Activated CD4-positive, alpha-beta T cell treated with anti-CD3 and anti-CD28 coated beads, Interleukin-2, amount 10 ng/mL, durations not matched to agents 24 days and 14 days (primary cell): ENCODE results near the gene LRRIQ1. TPM values are rescaled to one million over a fixed set of nuclear protein-coding genes. Genes with fewer than 3 reads are reported as not detected.
"Not testable (repeated sequence)": the region's sequence is repeated elsewhere in the genome, so short reads cannot be mapped to it uniquely, and the experiment has no call there.

Experiments used
- DNase-seq: peaks from one replicate; pipeline ENCODE4 v3.0.0; 2022
- H3K27ac Mint-ChIP-seq: one replicate; pipeline ENCODE4 v1.8.0; 2022; ENCODE audit warnings: mild to moderate bottlenecking, mixed read lengths
- H3K27me3 Mint-ChIP-seq: one replicate; pipeline ENCODE4 v1.8.0; 2022; ENCODE audit warnings: mixed read lengths
- H3K36me3 Mint-ChIP-seq: one replicate; pipeline ENCODE4 v1.8.0; 2022; ENCODE audit warnings: low read depth, mild to moderate bottlenecking, mixed read lengths
- H3K4me1 Mint-ChIP-seq: one replicate; pipeline ENCODE4 v1.8.0; 2021; ENCODE audit warnings: mixed read lengths
- H3K4me3 Mint-ChIP-seq: one replicate; pipeline ENCODE4 v1.8.0; 2022; ENCODE audit warnings: mild to moderate bottlenecking, moderate library complexity, mixed read lengths
- H3K9me3 Mint-ChIP-seq: one replicate; pipeline ENCODE4 v1.8.0; 2021; ENCODE audit warnings: mixed read lengths
- intact Hi-C: fragments of 100-400 bp; cut with micrococcal nuclease; formaldehyde crosslinking; loops from one replicate; pipeline ENCODE4 v1.15.1; 2023
- total RNA-seq: library from RNA; stranded (reverse); gene quantifications from 2 replicates; pipeline ENCODE4 v1.2.3, GENCODE V29; 2022

The LRRIQ1 gene
- not detected in 2 replicates for total RNA-seq

DNA sequence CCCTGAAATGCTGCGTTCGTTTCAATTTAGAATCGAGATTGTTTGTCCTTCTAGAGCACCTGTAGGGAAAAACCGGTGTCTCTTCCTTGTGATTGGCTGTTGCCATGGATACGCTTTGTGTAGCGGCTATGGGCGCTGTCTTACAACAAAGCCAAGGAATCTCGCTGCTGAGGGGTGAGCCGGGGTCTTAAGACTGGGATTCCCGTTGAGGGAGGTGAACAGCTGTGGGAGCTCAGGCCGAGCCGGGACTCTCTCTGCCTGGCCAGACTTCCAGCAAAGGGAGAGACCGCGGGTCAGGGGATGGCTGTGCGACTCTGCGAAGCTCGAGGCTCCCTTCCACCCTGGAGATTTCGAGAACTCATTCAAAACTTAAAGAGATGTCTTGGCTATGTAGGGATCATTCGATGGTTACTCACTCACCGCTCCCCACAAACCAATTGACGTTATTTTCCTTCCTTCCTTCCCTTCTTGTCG is at the start of gene LRRIQ1, which contains the start of gene TSPAN19:
TSS of gene LRRIQ1 (plus strand) at position 118 of the 474 bp plus-strand sequence. CDS start 1,826 bp downstream, outside the sequence.
TSS of gene TSPAN19 (minus strand) at position 44 of the 474 bp plus-strand sequence. CDS start 6,331 bp downstream, outside the sequence.
- Mint-ChIP-seq H3K9me3 (no peaks in the 10 kb centered on the region), H3K27me3 (no peaks in the 10 kb centered on the region), H3K36me3 (no peaks in the 10 kb centered on the region), H3K4me3 (peak within 1 kb of the TSS; percentile 84), H3K27ac (no peak within 1 kb of the TSS), H3K4me1 (peaks cover 5% of the 10 kb centered on the region)
- intact Hi-C loops, result no loop called here
- peak; percentile 82 for DNase-seq

DNA sequence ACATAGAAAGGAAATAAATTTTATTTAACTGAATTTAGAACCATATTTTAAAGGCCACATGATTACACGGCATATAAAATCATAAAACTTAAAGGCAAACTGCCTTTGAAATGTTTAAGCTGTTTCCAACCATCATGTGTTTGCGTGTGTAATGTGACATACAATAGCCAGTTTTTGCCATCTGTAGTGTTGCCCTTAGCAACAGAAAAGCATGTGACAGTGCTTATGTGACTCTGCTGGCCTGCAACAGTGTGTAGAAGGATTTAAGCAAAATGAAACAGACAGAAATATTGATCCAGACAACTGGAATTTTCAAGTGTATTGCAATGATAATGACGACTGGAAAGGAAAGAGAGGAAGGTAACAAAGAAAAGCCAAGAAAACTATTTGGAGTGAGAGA is 49.6 kb upstream of the LRRIQ1 start:
- Mint-ChIP-seq H3K4me3 (no peak overlapping the region), H3K27ac (no peak overlapping the region), H3K27me3 (no peaks in the 10 kb centered on the region), H3K9me3 (no peaks in the 10 kb centered on the region), H3K36me3 (no peaks in the 10 kb centered on the region), H3K4me1 (no peaks in the 10 kb centered on the region)
- intact Hi-C loops, result no loop called here
- DNase-seq, result no peak

GRCh38 chr12:84994426-84994825 is 41.7 kb upstream of the LRRIQ1 start:
- no peak for DNase-seq
- H3K27me3 Mint-ChIP-seq, result no peaks in the 10 kb centered on the region
- H3K27ac Mint-ChIP-seq, result no peak overlapping the region
- H3K4me1 Mint-ChIP-seq, result no peaks in the 10 kb centered on the region
- H3K36me3 Mint-ChIP-seq, result no peaks in the 10 kb centered on the region
- H3K4me3 Mint-ChIP-seq, result no peak overlapping the region
- intact Hi-C loops, result no loop called here
- no peaks in the 10 kb centered on the region for H3K9me3 Mint-ChIP-seq

GRCh38 chr12:84995641-84996040 is 40.5 kb upstream of the LRRIQ1 start:
- no peak overlapping the region for H3K27ac Mint-ChIP-seq
- intact Hi-C loops, result no loop called here

DNA sequence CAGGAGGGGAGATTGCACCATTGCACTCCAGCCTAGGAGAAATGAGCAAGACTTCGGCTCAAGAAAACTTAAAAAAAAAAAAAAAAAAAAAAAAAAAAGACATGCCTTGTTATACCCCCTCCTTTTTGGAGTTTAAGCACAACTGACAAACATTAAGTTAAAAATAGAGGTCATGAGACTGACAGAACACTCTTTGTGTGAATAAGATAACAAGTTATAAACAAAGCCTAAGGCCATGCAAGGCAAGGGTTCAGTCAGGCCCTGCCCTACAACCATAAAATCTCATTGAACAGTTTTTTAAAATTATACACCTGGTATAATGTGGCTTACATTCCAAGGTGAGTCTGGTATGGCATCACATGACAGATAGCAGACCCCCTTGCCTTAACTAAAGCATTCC is 39.4 kb upstream of the LRRIQ1 start:
- Mint-ChIP-seq H3K4me3 (no peak overlapping the region), H3K4me1 (no peaks in the 10 kb centered on the region), H3K27ac (no peak overlapping the region), H3K27me3 (no peaks in the 10 kb centered on the region), H3K36me3 (no peaks in the 10 kb centered on the region), H3K9me3 (no peaks in the 10 kb centered on the region)
- DNase-seq, result no peak
- intact Hi-C loops, result no loop called here

More at GRCh38 chr12:84995641-84996040, 40.5 kb upstream of the LRRIQ1 start:
- no peaks in the 10 kb centered on the region for H3K27me3 Mint-ChIP-seq
- no peaks in the 10 kb centered on the region for H3K4me1 Mint-ChIP-seq
- H3K36me3 Mint-ChIP-seq, result no peaks in the 10 kb centered on the region
- H3K4me3 Mint-ChIP-seq, result no peak overlapping the region
- DNase-seq, result no peak
- H3K9me3 Mint-ChIP-seq, result no peaks in the 10 kb centered on the region

- Mint-ChIP-seq H3K4me3 (no peak overlapping the region), H3K9me3 (no peaks in the 10 kb centered on the region), H3K36me3 (no peaks in the 10 kb centered on the region), H3K4me1 (no peaks in the 10 kb centered on the region), H3K27me3 (no peaks in the 10 kb centered on the region), H3K27ac (no peak overlapping the region)
- intact Hi-C loops, result no loop called here
- DNase-seq, result no peak
Measured at GRCh38 chr12:84998341-84998740, 37.8 kb upstream of the LRRIQ1 start.

DNA sequence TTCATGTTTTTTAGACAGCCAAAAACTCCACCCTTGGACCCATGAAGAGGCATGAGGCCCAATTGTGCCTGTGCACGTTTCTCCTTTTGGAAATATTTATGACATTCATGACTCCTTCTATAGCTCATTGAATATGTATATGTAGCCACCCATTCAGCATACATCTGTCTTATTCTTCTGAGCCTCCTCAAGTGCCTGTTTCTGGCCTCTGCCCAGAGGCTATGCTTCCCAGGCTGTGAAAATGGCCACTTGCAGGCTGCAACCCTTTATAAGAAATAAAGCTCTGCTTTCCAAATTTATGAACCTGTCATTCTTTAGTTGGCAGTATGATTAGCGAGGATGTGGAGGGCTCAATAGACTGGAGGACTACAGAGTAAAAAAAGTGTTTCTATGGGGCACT is 35.4 kb upstream of the LRRIQ1 start:
- Mint-ChIP-seq H3K36me3 (no peaks in the 10 kb centered on the region), H3K9me3 (no peaks in the 10 kb centered on the region), H3K4me3 (no peak overlapping the region), H3K27ac (no peak overlapping the region), H3K27me3 (no peaks in the 10 kb centered on the region), H3K4me1 (no peaks in the 10 kb centered on the region)
- DNase-seq, result no peak
- intact Hi-C loops, result no loop called here

DNA sequence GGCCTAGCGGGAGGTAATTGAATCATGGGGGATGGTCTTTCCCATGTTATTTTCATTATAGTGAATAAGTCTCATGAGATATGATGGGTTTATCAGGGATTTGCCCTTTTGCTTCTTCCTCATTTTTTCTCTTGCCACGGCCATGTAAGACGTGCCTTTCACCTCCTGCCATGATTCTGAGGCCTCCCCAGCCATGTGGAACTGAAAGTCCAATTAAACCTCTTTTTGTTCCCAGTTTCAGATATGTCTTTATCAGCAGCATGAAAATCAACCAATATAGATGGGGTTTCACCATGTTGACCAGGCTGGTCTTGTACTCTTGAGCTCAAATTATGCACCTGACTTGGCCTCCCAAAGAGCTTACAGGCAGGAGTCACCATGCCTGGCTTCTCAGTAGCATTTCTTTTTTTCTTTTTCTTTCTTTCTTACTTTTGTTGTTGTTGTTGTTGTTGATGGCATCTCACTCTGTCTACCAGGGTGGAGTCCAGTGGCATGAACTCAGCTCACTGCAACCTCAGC is 33.3 kb upstream of the LRRIQ1 start:
- no peaks in the 10 kb centered on the region for H3K27me3 Mint-ChIP-seq
- no peak overlapping the region for H3K4me3 Mint-ChIP-seq
- H3K4me1 Mint-ChIP-seq, result no peaks in the 10 kb centered on the region
- intact Hi-C loops, result no loop called here
- H3K27ac Mint-ChIP-seq, result no peak overlapping the region
- no peaks in the 10 kb centered on the region for H3K36me3 Mint-ChIP-seq
- no peak for DNase-seq
- H3K9me3 Mint-ChIP-seq, result no peaks in the 10 kb centered on the region

GRCh38 chr12:85004204-85004603 is 31.9 kb upstream of the LRRIQ1 start:
- H3K4me1 Mint-ChIP-seq, result no peaks in the 10 kb centered on the region
- no peak overlapping the region for H3K27ac Mint-ChIP-seq
- intact Hi-C loops, result no loop called here
- no peaks in the 10 kb centered on the region for H3K9me3 Mint-ChIP-seq
- H3K27me3 Mint-ChIP-seq, result no peaks in the 10 kb centered on the region
- DNase-seq, result no peak
- H3K36me3 Mint-ChIP-seq, result no peaks in the 10 kb centered on the region
- H3K4me3 Mint-ChIP-seq, result no peak overlapping the region

- H3K4me1 Mint-ChIP-seq, H3K4me3 Mint-ChIP-seq, H3K27ac Mint-ChIP-seq, H3K36me3 Mint-ChIP-seq, intact Hi-C loops, DNase-seq, H3K27me3 Mint-ChIP-seq, H3K9me3 Mint-ChIP-seq: not testable (repeated sequence)
Measured at GRCh38 chr12:85005047-85005446, 31.1 kb upstream of the LRRIQ1 start.

- Mint-ChIP-seq H3K9me3 (no peaks in the 10 kb centered on the region), H3K4me3 (no peak overlapping the region), H3K27ac (no peak overlapping the region), H3K4me1 (no peaks in the 10 kb centered on the region), H3K27me3 (no peaks in the 10 kb centered on the region), H3K36me3 (no peaks in the 10 kb centered on the region)
- intact Hi-C loops, result no loop called here
- DNase-seq, result no peak
Measured at GRCh38 chr12:85005615-85006014, 30.5 kb upstream of the LRRIQ1 start.

GRCh38 chr12:85006206-85006605 is 29.9 kb upstream of the LRRIQ1 start:
- H3K27me3 Mint-ChIP-seq, result no peaks in the 10 kb centered on the region

GRCh38 chr12:85007836-85008235 is 28.3 kb upstream of the LRRIQ1 start:
- Mint-ChIP-seq H3K27me3 (no peaks in the 10 kb centered on the region), H3K4me1 (no peaks in the 10 kb centered on the region), H3K27ac (no peak overlapping the region), H3K9me3 (no peaks in the 10 kb centered on the region), H3K36me3 (no peaks in the 10 kb centered on the region), H3K4me3 (no peak overlapping the region)
- intact Hi-C loops, result no loop called here
- no peak for DNase-seq

More at GRCh38 chr12:85006206-85006605, 29.9 kb upstream of the LRRIQ1 start:
- intact Hi-C loops, result no loop called here
- Mint-ChIP-seq H3K4me3 (no peak overlapping the region), H3K4me1 (no peaks in the 10 kb centered on the region), H3K36me3 (no peaks in the 10 kb centered on the region), H3K27ac (no peak overlapping the region), H3K9me3 (no peaks in the 10 kb centered on the region)
- DNase-seq, result no peak

GRCh38 chr12:85016413-85016812 is 19.7 kb upstream of the LRRIQ1 start:
- H3K4me1 Mint-ChIP-seq, result no peaks in the 10 kb centered on the region

DNA sequence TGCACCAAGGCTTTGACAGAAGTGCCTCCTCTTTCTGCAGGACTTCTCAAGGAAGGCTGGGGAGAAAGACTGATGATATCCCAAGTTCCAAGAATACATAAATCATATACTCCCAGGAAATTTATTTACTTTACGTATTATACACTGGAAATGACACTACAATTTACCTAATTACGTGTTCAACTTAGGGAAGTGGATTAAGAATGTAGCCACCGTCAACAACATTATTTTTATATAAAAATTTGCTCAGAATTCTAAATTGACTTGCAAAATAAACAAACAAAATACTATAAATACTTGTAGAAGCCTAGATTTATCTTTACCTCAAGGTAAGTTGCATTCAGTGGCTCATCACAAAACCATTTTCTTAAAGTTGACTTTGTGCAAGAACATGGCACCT is 19.0 kb upstream of the LRRIQ1 start:
- Mint-ChIP-seq H3K4me3 (no peak overlapping the region), H3K36me3 (no peaks in the 10 kb centered on the region), H3K27ac (no peak overlapping the region), H3K4me1 (no peaks in the 10 kb centered on the region), H3K9me3 (no peaks in the 10 kb centered on the region), H3K27me3 (no peaks in the 10 kb centered on the region)
- intact Hi-C loops, result no loop called here
- no peak for DNase-seq

More at GRCh38 chr12:85016413-85016812, 19.7 kb upstream of the LRRIQ1 start:
- no peaks in the 10 kb centered on the region for H3K36me3 Mint-ChIP-seq
- no peak overlapping the region for H3K4me3 Mint-ChIP-seq
- H3K9me3 Mint-ChIP-seq, result no peaks in the 10 kb centered on the region
- intact Hi-C loops, result no loop called here
- no peak overlapping the region for H3K27ac Mint-ChIP-seq
- no peak for DNase-seq
- H3K27me3 Mint-ChIP-seq, result no peaks in the 10 kb centered on the region
